Nucleus accumbens (tissue), 56 donors: ENCODE results near the gene AK9.
"Not testable (repeated sequence)": the region's sequence is repeated elsewhere in the genome, so short reads cannot be mapped to it uniquely, and the experiment has no call there.

Source experiments
- DNase-seq, 56 donors: peaks; one replicate each; lab custom pipeline; 2025; lab: John Stamatoyannopoulos, UW

The AK9 gene

DNA sequence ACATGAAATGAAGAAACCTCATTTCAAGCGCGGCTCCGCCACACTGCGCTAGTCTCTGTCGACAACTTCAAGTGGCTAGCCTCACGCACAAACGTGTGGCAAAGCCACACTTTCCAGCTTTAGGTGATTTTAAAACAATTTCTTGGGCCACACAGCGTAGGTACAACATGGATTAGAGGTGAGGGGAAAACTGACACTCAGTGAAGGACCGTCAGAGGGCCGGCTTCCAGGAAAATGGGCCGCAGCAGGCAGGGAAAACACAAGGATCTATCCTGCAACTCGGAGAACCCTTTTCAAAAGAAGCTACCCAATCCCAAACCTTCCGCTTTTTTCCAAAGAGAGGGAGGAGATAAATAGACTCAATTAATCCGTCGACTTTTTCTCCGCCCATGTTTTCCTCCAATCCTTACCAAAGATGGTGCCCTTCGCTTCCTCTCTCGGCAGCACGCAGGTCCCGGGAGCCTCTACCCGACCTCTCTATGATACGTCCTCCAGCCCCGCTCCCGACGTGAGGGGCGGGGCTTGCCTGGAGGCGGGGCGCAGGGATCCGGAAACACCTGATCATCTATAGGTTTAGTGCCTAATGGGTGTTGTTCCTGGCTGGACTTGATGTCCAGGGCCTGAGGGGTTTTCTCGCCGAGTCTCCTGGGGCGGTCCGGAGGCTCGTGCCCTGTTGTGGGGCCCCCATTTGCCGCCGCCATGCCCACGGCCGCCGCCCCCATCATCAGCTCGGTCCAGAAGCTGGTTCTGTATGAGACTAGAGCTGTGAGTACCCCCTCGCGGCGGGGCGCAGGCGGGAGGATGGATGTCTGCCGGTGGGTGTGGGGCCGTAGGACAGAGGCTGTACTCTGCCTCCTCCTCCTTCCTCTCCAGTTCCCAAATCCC is at the start of gene AK9, which contains the start of gene FIG4:
Gene AK9, minus strand, starts transcription at position 466 of the 885 bp plus-strand sequence. CDS start 15,457 bp downstream, outside the sequence.
Gene FIG4, plus strand, starts transcription at position 560 of the 885 bp plus-strand sequence. Its CDS starts 140 bp downstream, at position 700.
- peak; percentile 55 to 97 (median 90) for DNase-seq

DNA sequence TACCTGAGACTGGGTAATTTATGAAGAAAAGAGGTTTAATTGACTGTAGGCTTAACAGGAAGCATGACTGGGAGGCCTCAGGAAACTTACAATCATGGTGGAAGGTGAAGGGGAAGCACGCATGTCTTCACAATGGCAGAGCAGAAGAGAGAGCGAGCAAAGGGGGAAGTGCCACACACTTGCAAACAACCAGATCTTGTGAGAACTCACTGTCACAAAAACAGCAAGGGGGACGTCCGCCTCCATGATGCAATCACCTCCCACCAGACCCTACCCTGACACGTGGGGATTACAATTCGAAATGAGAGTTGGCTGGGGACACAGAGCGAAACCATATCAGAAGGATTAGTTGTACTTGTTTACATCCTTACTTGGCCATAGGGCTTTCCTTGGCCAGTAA is 49.8 kb upstream of the AK9 start:
- DNase-seq, result no peak

DNA sequence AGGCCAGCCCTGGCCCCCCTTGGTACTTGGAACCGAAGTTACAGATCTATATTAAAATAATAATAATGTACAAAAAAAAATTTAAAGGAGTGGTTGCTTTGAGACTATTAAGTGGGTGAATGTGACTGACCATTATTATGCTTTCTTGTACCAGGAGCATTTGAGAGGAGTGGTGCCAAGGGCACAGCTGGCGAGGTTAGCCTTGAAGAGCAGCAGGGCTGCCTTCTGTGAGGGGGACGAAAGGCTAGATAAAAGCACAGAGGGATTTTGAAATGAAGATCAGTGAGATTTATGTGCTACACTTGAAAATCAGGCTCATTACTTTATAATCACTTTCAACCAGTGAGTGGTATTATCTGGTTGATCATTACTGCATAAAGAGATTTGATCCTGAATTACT is 48.7 kb upstream of the AK9 start:
- DNase-seq, result no peak

DNA sequence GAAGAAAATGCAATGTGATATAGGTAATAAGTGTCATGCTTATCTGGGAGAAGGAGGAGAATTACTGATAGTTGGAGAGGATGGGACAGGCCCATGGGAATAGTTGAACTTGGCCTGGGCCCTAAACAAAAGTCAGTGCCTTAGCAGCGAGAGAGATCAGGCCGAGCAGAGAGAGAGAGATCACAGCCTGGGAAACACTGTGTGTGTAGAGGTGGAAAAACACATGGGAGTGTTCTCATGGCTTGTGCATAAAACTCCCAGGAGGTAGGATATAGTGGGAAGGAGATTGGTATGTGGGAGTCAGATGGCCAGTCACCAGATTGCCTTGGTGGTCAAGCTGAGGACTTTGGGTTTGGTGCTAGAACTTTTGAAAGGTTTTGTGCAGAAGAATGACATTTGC is 47.7 kb upstream of the AK9 start:
- no peak for DNase-seq

DNA sequence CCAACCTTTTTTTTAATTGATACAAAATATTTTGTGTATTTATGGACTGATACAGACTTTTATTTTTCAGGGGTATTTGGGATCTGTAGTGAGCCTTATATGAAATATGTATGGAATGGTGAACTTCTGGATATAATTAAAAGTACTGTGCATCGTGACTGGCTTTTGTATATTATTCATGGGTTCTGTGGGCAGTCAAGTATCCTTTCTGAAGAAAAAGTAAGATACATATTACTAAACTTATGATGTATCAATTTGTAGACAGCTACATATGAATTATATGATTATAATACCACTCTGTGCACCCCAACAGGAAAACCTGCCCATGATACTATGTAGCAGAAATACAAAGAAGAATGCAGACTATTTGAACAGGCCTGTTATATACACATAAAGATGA is 47.3 kb upstream of the AK9 start:
- DNase-seq, result no peak

DNA sequence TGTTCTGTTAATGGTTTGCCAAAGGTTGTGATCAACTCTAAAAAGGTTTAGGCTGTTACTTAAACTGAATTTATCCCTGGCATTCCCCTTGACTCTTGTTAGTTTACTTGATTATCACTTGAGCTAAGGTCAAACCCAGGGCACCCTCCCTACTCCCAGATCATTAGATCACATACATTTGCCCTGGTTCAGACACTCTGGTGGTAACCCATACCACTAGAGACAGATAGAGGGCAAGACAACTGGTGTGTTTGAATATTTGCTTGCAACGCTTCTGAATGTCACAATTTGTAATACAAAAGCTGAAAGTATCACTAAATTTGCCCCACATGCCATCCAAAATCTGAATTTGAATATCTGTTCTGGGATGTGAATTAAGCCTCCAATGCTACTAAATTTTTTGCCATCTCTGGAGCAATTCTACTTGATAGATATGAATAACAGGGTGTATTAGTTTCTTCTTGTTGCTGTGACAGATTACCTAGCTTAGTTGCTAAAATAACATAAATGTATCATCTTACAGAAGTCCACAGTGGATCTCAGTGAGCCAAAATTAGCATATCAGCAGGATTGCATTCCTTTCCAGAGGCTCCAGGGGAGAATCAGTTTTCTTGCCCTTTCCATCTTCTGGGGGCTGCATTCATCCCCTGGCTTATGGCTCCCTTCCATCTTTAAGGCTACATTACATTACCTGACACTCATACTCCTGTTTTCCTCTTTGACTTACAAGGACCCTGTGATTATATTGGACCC is 45.4 kb upstream of the AK9 start:
- no peak for DNase-seq

DNA sequence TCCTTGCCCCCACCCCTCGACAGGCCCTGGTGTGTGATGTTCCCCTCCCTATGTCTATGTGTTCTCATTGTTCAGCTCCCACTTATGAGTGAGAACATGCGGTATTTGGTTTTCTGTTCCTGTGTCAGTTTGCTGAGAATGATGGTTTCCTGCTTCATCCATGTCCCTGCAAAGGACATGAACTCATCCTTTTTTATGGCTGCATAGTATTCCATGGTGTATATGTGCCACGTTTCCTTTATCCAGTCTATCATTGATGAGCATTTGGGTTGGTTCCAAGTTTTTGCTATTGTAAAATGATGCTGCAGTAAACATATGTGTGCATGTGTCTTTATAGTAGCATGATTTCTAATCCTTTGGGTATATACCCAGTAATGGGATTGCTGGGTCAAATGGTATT is 34.2 kb upstream of the AK9 start:
- DNase-seq, result not testable (repeated sequence)

DNA sequence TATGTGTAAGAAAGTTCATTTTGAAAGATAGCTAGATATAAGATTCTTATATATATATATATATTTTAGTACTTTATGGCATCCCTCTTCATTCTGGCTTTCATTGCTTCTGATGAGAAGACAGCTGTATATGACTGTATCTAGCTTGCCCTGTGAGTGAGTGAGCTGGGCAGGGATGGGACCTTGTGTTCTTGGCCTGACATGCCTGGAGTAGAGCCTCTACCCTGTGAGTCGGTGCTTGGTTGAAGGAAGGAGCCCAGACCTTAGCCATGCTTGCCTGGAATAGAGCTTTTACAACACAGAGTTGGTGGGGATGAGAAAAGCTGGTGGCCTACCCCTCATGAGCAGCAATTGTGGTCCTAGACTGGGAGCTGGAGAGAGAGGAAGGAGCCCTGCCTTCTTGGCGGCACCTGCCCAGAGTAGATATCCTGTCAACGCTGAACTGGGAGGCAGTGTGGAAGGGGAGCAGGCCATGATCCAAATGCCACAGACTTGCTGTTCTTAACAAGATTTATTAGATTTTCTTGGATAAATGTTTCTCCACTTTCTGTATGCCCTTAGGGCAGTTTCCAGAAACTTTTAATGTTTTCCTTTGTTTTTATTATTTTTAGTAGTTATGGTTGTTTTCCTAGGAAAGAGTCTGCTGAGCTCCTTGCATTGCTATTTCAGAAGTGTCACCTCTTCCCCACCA is 31.7 kb upstream of the AK9 start:
- DNase-seq, result no peak

DNA sequence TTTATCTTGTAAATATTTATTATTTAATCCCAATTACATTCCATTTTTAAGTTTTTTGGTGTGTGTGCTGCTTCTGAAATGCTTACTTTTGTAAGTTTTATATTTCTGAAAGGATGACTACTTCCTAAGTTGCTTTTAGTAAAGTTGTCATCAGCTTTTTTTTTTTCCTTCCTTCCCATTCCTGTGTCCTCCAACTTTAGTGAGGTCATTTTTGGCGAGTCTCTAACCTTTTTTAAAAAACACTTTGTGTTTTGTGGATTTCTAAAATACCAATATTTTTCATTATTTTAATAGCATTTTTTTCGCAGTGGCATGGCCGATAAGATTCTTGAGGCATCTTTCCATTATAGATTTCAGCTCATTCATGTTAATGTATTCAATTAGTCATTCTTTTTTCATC is 31.0 kb upstream of the AK9 start:
- no peak for DNase-seq

DNA sequence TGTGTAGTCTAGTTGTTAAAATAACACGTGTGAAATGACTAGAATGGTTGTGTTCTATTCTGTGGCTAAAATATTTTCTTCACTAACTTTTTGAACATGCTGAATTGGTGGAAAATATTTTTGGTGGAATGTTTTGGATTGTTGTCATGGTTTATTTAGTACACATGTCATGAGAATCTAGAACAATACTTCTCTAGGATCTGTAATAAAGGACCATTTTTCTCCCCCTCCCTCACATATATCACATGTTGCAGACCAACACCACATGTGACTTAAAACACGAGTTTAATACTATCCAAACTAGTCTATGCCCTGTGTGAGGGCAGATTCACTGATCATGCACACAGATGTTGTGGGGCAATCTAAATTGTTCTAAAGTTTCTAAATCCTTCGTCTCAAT is 29.3 kb upstream of the AK9 start:
- no peak for DNase-seq

DNA sequence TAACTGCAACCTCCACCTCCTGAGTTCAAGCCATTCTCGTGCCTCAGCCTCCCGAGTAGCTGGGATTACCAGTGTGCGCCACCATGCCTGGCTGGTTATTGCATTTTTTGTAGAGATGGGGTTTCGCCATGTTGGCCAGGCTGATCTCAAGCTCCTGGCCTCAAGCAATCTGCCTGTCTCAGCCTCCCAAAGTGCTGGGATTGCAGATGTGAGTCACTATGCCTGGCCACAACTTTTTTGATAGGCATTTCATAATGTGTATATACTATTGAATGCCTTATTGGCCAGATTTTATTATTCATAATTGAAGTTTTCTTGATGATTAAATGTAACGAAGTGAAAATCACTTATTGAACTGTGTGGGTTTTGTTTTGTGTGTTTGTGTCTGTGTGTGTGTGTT is 28.0 kb upstream of the AK9 start:
- DNase-seq, result no peak

DNA sequence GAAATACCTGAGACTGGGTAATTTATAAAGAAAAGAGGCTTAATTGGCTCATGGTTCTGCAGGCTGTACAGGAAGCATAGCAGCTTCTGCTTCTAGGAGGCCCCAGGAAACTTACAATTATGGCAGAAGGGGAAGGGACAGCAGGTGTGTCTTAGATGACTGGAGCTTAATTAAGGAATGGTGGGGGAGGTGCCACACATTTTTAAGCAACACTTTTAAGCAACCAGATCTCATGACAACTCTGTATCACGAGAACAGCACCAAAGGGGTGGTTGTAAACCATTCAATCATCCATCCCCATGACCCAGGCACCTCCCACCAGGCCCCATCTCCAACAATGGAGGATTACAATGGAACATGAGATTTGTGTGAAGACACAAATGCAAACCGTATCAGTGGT is 27.0 kb upstream of the AK9 start:
- DNase-seq, result no peak

DNA sequence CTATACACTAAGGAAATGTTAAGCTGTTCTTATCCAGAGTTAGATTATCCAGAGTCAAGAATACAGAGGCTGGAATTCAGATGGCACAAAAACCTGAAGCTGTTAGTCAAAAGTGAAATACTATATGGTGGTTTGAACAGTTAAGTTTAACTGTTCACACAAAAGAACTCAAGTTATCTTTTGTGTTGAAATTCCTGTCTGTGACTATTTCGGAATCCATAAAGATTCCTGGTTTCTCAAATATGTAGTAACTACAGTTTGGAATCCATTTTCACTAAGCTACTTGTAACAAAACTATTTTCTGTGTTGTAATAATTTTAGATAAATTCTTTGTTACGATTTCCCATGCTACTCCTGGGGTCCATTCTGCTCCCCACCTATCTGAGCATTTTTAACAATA is 24.6 kb upstream of the AK9 start:
- no peak for DNase-seq

DNA sequence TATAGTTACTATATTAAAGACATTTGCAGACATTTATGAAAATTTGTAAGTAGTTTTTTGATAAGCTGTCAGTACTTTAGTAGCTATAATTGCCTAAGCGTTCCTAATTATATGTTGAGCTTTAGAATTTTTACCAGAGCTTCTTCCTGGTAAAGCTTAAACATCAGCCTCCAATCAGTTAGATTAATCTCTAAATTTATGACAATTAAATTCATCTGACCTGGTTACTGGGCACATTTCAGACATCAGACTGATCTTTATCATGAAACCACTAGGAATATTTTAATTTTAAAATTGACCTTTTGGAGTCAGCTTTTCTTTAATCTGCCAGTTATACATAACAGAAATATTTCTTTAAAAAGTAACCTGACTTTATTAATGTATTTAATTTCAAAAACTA is 23.6 kb upstream of the AK9 start:
- no peak for DNase-seq

DNA sequence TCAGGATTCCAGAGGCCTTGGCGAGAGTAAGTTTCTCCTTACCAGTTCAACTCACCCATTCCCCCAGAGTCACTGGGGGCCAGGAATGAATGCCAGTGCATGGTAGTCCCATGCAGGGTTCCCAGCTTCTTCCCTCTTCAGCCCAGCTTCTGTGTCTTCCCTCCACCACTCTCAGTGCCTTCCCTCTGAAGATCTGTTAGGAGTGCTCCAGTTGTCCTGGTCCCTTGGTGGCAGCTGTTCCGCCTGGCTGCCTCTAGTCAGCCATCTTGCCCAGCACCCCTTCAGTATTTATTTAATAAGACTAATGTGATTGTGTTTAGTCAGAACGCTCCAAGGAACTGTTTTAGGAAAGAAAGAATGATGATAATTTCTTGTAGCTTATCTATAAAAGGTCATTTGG is 23.2 kb upstream of the AK9 start:
- no peak for DNase-seq

DNA sequence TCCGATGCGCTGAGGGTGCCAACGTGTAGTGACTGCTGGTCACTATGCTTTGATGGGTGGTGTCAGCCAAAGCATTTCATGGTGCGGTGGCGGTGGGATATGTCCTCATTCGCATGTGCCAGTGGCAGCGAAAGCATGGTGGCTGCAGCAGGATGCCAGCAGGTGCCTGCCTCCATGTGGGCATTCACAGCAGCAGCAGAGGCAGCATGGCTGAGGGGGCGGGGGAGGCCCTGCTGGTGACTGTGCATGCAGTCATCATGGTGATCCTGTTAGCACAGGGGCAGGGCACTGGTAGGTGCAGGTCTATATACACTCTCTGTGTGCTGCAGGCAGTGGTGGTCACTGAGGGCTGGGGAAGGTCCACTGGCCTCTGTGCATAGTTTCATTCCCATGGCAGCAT is 22.1 kb upstream of the AK9 start:
- DNase-seq, result no peak

DNA sequence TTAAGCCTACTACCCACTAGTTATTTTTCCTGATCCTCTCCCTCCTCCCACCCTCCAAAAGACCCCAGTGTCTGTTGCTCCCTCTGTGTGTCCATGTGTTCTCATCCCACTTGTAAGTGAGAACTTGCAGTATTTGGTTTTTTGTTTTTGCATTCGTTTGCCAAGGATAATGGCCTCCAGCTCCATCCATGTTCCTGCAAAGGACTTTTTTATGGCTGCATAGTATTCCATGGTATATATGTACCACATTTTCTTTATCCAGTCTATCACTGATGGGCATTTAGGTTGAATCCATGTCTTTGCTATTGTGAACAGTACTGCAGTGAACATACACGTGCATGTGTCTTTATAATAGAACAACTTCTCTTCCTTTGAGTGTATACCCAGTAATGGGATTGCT is 17.1 kb upstream of the AK9 start:
- DNase-seq, result not testable (repeated sequence)

DNA sequence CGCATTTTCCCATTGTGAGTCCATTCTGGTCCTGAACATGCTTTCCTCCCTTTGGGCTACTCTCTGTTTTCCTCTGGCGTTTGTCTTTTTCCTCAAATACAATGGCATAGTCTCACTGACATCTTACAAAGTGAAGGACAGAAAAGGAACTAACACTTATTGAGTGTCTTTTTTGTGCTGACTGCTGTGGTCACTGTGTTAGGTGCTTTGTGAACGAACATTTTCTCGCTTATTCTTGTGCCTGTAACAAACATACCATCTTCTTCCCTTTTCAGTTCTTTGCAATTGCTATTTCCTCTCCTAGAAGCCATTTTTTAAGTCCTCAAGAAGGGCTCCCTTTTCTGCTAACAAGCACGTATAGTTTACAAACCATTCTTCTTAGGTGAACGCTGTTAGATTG is 15.5 kb upstream of the AK9 start:
- no peak for DNase-seq

DNA sequence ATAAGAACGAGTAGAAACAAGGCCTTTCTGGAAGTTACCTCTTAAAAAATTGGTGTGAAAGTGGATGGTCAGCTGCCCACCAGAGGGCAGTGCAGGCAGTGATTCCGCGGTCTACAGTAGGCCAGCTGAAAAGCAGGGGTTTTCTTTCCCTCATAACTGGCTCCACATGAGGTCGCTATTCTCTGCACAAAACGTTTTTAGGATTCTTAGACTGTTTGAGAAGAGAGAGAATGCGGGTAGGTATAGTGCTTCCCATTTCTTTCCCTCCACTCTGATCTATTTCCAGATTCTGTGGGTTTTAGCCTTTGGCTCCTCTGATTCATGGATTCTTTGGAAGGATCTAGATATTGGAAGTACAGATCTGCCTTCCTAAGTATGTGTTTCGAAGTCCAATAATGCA is 14.3 kb upstream of the AK9 start:
- DNase-seq, result peak in 49 of 56 donors; percentile 17 to 89 (median 60)

DNA sequence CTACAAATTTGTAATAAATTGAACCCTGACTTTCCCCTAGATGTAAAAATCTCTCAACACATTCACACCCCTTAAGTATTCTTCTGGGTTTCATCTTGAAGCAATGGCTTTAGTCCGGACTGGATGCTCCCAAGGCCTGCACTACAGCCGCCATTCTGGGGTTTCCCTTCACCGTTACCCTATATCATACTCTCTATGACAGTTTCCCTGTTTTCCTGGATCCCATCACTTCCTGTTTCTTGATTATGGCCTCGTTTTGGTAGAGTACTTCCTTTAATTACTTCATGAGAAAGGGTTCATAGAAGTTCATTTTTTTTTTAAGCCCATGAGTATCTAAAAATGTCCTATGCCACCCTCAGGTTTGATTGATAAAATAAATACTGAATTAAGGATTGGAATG is 11.8 kb upstream of the AK9 start:
- no peak for DNase-seq

DNA sequence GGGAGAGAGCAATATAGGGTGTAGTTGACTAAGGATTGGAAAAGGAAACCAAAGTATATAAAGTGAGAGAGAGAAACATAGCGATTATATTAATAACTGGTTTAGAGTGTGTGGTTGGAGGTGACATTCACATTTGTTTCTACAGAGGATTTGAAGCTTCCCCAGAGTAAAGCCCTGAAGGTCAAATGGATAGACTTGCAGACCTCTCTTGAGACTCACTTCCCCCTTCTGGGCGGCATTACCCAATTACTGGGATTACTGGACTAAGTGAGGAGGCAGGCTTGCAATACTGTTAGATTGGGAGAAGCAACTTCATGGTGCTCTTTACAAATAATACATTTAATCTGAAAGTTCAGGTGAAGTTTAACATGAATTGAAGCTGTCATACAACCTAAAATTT is 10.8 kb upstream of the AK9 start:
- DNase-seq, result no peak
